Prostate gland (tissue), 2 donors: ENCODE measurements around the gene SSBP3.

Experiments used
- POLR2AphosphoS5 ChIP-seq: sonication (generic); formaldehyde crosslinking; IDR thresholded peaks from one replicate; pipeline ENCODE4 v1.6.1; 2017; ENCODE audit warnings: antibody characterized with exemption
- TF ChIP-seq, protein P1 (sequence below), 4 experiments: fragments of 200-600 bp in 2 of 4; fragments of 450-650 bp in 2 of 4; sonication (generic) in 2 of 4; IDR thresholded peaks; 1 replicate in 3 of 4; 2 replicates in 1 of 4; pipeline ENCODE4 v1.5.1; 2016 to 2019; ENCODE audit warnings: antibody characterized with exemption in 4 of 4, mild to moderate bottlenecking in 2 of 4, moderate library complexity in 2 of 4

GRCh38 chr1:54212872-54213271 is 193.3 kb downstream of the SSBP3 start:
- no peak for TF ChIP-seq POLR2AphosphoS5
- TF ChIP-seq, protein P1, sequence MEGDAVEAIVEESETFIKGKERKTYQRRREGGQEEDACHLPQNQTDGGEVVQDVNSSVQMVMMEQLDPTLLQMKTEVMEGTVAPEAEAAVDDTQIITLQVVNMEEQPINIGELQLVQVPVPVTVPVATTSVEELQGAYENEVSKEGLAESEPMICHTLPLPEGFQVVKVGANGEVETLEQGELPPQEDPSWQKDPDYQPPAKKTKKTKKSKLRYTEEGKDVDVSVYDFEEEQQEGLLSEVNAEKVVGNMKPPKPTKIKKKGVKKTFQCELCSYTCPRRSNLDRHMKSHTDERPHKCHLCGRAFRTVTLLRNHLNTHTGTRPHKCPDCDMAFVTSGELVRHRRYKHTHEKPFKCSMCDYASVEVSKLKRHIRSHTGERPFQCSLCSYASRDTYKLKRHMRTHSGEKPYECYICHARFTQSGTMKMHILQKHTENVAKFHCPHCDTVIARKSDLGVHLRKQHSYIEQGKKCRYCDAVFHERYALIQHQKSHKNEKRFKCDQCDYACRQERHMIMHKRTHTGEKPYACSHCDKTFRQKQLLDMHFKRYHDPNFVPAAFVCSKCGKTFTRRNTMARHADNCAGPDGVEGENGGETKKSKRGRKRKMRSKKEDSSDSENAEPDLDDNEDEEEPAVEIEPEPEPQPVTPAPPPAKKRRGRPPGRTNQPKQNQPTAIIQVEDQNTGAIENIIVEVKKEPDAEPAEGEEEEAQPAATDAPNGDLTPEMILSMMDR (IDR thresholded peaks at IDR 0.05): no peak
